ENCODE data around the gene XPOT.
A peak's percentile ranks its signal among the peaks of the same experiment; 100 is the strongest.

XPOT gene

GRCh38 chr12:64469455-64470142 is 65.4 kb downstream of the XPOT start:
- DNase-seq (ENCODE audit: low spot score) = no peak

- no peak for DNase-seq (ENCODE audit: low spot score)
These were observed 66.3 kb downstream of the XPOT start for GRCh38 chr12:64470495-64470894.

GRCh38 chr12:64473176-64473575 is 69.0 kb downstream of the XPOT start:
- DNase-seq (ENCODE audit: low spot score) = no peak

GRCh38 chr12:64475518-64475917 is 71.3 kb downstream of the XPOT start:
- DNase-seq (ENCODE audit: low spot score) = no peak

- no peak for DNase-seq (ENCODE audit: low spot score)
These were observed 72.7 kb downstream of the XPOT start for GRCh38 chr12:64476844-64477243.

- no peak for DNase-seq (ENCODE audit: low spot score)
These were observed 74.5 kb downstream of the XPOT start for GRCh38 chr12:64478661-64479060.

- DNase-seq (ENCODE audit: low spot score) = peak; percentile 15
These were observed 76.0 kb downstream of the XPOT start for GRCh38 chr12:64480148-64480547.

GRCh38 chr12:64486657-64487056 is 82.5 kb downstream of the XPOT start:
- no peak for DNase-seq (ENCODE audit: low spot score)

GRCh38 chr12:64491718-64492117 is 87.5 kb downstream of the XPOT start:
- DNase-seq (ENCODE audit: low spot score) = no peak

GRCh38 chr12:64493513-64493912 is 89.3 kb downstream of the XPOT start:
- no peak for DNase-seq (ENCODE audit: low spot score)

- DNase-seq (ENCODE audit: low spot score) = no peak
These were observed 91.0 kb downstream of the XPOT start for GRCh38 chr12:64494998-64495729.

- DNase-seq (ENCODE audit: low spot score) = no peak
These were observed 92.7 kb downstream of the XPOT start for GRCh38 chr12:64496839-64497400.

- DNase-seq (ENCODE audit: low spot score) = no peak
These were observed 93.3 kb downstream of the XPOT start for GRCh38 chr12:64497484-64497883.

GRCh38 chr12:64497903-64498302 is 93.7 kb downstream of the XPOT start:
- no peak for DNase-seq (ENCODE audit: low spot score)

GRCh38 chr12:64500394-64500793 is 96.2 kb downstream of the XPOT start:
- no peak for DNase-seq (ENCODE audit: low spot score)

All from AG20443 (cell line).